WTC11 (cell line): ENCODE results near the gene TBC1D22A. TPM values are rescaled to one million over a fixed set of nuclear protein-coding genes. Genes with fewer than 3 reads are reported as not detected.

ENCODE experiments used
- ATAC-seq: fragments of 200-7000 bp; cut with Tn5 transposase; 2 replicates; pipeline ENCODE4 v1.10.0; 2021; ENCODE audit warnings: mild to moderate bottlenecking, moderate library complexity
- CTCF ChIA-PET: fragments of 300-600 bp; sonication (Branson Sonifier 250); formaldehyde crosslinking; loops from one replicate; lab custom pipeline; 2021; ENCODE audit warnings: antibody characterized with exemption; lab: Charles Lee
- POLR2A ChIA-PET: fragments of 350-600 bp; sonication (Branson Sonifier 250); formaldehyde crosslinking; loops from one replicate; lab custom pipeline; 2021; ENCODE audit warnings: antibody characterized with exemption; lab: Charles Lee
- DNase-seq: peaks from one replicate; pipeline ENCODE4 v3.0.0; 2021; ENCODE audit warnings: low spot score
- H3K27ac Mint-ChIP-seq: 2 replicates; pipeline ENCODE4 v1.8.0; 2021; ENCODE audit warnings: mixed read lengths
- H3K27me3 Mint-ChIP-seq: 2 replicates; pipeline ENCODE4 v1.8.0; 2021; ENCODE audit warnings: low read depth, mild to moderate bottlenecking, moderate library complexity, mixed read lengths
- H3K36me3 Mint-ChIP-seq: 2 replicates; pipeline ENCODE4 v1.8.0; 2021; ENCODE audit warnings: mixed read lengths
- H3K4me1 Mint-ChIP-seq: 2 replicates; pipeline ENCODE4 v1.8.0; 2022; ENCODE audit warnings: mixed read lengths
- H3K4me3 Mint-ChIP-seq: 2 replicates; pipeline ENCODE4 v1.8.0; 2021; ENCODE audit warnings: mild to moderate bottlenecking, moderate library complexity, mixed read lengths
- H3K9me3 Mint-ChIP-seq: 2 replicates; pipeline ENCODE4 v1.8.0; 2021; ENCODE audit warnings: mixed read lengths
- ATF2 ChIP-seq: sonication (generic); formaldehyde crosslinking; IDR thresholded peaks from 2 replicates; pipeline ENCODE4 v1.8.1; 2022; ENCODE audit warnings: low read depth, missing genetic modification reagents, borderline replicate concordance
- E2F1 ChIP-seq: sonication (generic); formaldehyde crosslinking; IDR thresholded peaks from 2 replicates; pipeline ENCODE4 v1.8.0; 2022; ENCODE audit warnings: mild to moderate bottlenecking, missing genetic modification reagents
- E2F4 ChIP-seq: sonication (generic); formaldehyde crosslinking; IDR thresholded peaks from 2 replicates; pipeline ENCODE4 v1.8.1; 2022; ENCODE audit warnings: low read depth, mild to moderate bottlenecking, moderate library complexity, missing genetic modification reagents, borderline replicate concordance
- FOXK1 ChIP-seq: sonication (generic); formaldehyde crosslinking; IDR thresholded peaks from 2 replicates; pipeline ENCODE4 v1.8.0; 2022; ENCODE audit warnings: mild to moderate bottlenecking, moderate library complexity, missing genetic modification reagents
- FOXP1 ChIP-seq: sonication (generic); formaldehyde crosslinking; IDR thresholded peaks from 2 replicates; pipeline ENCODE4 v1.8.0; 2022; ENCODE audit warnings: missing genetic modification reagents, mild to moderate bottlenecking, moderate library complexity, borderline replicate concordance
- MAX ChIP-seq: sonication (generic); formaldehyde crosslinking; IDR thresholded peaks from 2 replicates; pipeline ENCODE4 v1.8.0; 2022; ENCODE audit warnings: mild to moderate bottlenecking, missing genetic modification reagents
- NFYB ChIP-seq: sonication (generic); formaldehyde crosslinking; conservative IDR thresholded peaks from 2 replicates; pipeline ENCODE4 v1.8.0; 2022; ENCODE audit warnings: low read depth, missing genetic modification reagents
- NR1H2 ChIP-seq: sonication (generic); formaldehyde crosslinking; IDR thresholded peaks from 2 replicates; pipeline ENCODE4 v1.9.0; 2021; ENCODE audit warnings: mild to moderate bottlenecking, moderate library complexity, missing genetic modification reagents
- NR2C2 ChIP-seq: sonication (generic); formaldehyde crosslinking; IDR thresholded peaks from 2 replicates; pipeline ENCODE4 v1.8.0; 2022; ENCODE audit warnings: mild to moderate bottlenecking, missing genetic modification reagents
- SMAD3 ChIP-seq: sonication (generic); formaldehyde crosslinking; IDR thresholded peaks from 2 replicates; pipeline ENCODE4 v1.8.0; 2022; ENCODE audit warnings: missing genetic modification reagents, mild to moderate bottlenecking, borderline replicate concordance
- SMAD4 ChIP-seq: sonication (generic); formaldehyde crosslinking; IDR thresholded peaks from 2 replicates; pipeline ENCODE4 v1.8.0; 2022; ENCODE audit warnings: mild to moderate bottlenecking, missing genetic modification reagents
- SP1 ChIP-seq: sonication (generic); formaldehyde crosslinking; conservative IDR thresholded peaks from 2 replicates; pipeline ENCODE4 v1.8.1; 2022; ENCODE audit warnings: missing genetic modification reagents
- STAT6 ChIP-seq: sonication (generic); formaldehyde crosslinking; conservative IDR thresholded peaks from 2 replicates; pipeline ENCODE4 v1.8.1; 2023; ENCODE audit warnings: mild to moderate bottlenecking, low read depth, missing genetic modification reagents, moderate library complexity
- TP53 ChIP-seq: sonication (generic); formaldehyde crosslinking; IDR thresholded peaks from 2 replicates; pipeline ENCODE4 v1.8.1; 2023; ENCODE audit warnings: mild to moderate bottlenecking, missing genetic modification reagents
- USF1 ChIP-seq: sonication (generic); formaldehyde crosslinking; IDR thresholded peaks from 2 replicates; pipeline ENCODE4 v1.8.0; 2022; ENCODE audit warnings: mild to moderate bottlenecking, missing genetic modification reagents
- USF2 ChIP-seq: sonication (generic); formaldehyde crosslinking; IDR thresholded peaks from 2 replicates; pipeline ENCODE4 v1.8.1; 2023; ENCODE audit warnings: mild to moderate bottlenecking, missing genetic modification reagents, moderate library complexity
- ZBTB21 ChIP-seq: sonication (generic); formaldehyde crosslinking; IDR thresholded peaks from 2 replicates; pipeline ENCODE4 v1.8.1; 2023; ENCODE audit warnings: mild to moderate bottlenecking, missing genetic modification reagents, borderline replicate concordance
- ZMAT4 ChIP-seq: fragments of 250-450 bp; sonication (Bioruptor Pico); IDR thresholded peaks from 2 replicates; pipeline ENCODE4 v1.9.0; 2021; ENCODE audit warnings: mild to moderate bottlenecking
- ZNF396 ChIP-seq: fragments of 250-450 bp; sonication (Bioruptor Pico); IDR thresholded peaks from 2 replicates; pipeline ENCODE4 v1.8.0; 2021; ENCODE audit warnings: mild to moderate bottlenecking, moderate library complexity, borderline replicate concordance
- ZNF423 ChIP-seq: fragments of 250-450 bp; sonication (Bioruptor Pico); IDR thresholded peaks from 2 replicates; pipeline ENCODE4 v2.1.2; 2022; ENCODE audit warnings: mild to moderate bottlenecking, moderate library complexity
- total RNA-seq: library from RNA; stranded (reverse); gene quantifications from 3 replicates; pipeline ENCODE4 v1.2.3, GENCODE V29; 2021

TBC1D22A gene
- total RNA-seq, 1 experiment from 2014 or later, result 18.1 TPM

GRCh38 chr22:46841522-46841921 is 79.1 kb downstream of the TBC1D22A start:
- CTCF ChIA-PET, result interaction anchor here (1.8 kb wide), 1 partner anchor 15 kb away, joined by 9 read pairs; no protein-coding TSS in a partner anchor
- ATAC-seq (no peak), DNase-seq (no peak)
- peaks cover 9% of the 10 kb centered on the region; the same call in 1 of the 2 replicates for H3K4me1 Mint-ChIP-seq
- no peak overlapping the region for H3K27ac Mint-ChIP-seq
- TF ChIP-seq NR1H2 (CRISPR knock-in tag) (no peak), USF1 (no peak), E2F1 (no peak), NR2C2 (no peak), TP53 (CRISPR knock-in tag) (no peak), STAT6 (CRISPR knock-in tag) (no peak), SMAD4 (CRISPR knock-in tag) (no peak), ZBTB21 (CRISPR knock-in tag) (no peak), NFYB (CRISPR knock-in tag) (no peak), MAX (no peak), ATF2 (CRISPR knock-in tag) (no peak), ZNF423 (CRISPR knock-in tag) (no peak), SP1 (no peak), FOXK1 (CRISPR knock-in tag) (no peak), E2F4 (CRISPR knock-in tag) (no peak), ZMAT4 (CRISPR knock-in tag) (no peak), FOXP1 (CRISPR knock-in tag) (no peak), ZNF396 (no peak), SMAD3 (CRISPR knock-in tag) (no peak)
- peaks cover 5% of the 10 kb centered on the region for H3K36me3 Mint-ChIP-seq
- no peaks in the 10 kb centered on the region for H3K27me3 Mint-ChIP-seq
- H3K4me3 Mint-ChIP-seq, result no peak overlapping the region
- POLR2A ChIA-PET, result no interaction called here
- H3K9me3 Mint-ChIP-seq, result peaks cover 5% of the 10 kb centered on the region

- POLR2A ChIA-PET, result no interaction called here
- DNase-seq, result no peak
- ATAC-seq, result no peak
Measured at GRCh38 chr22:46842606-46843005, 80.2 kb downstream of the TBC1D22A start.

More at GRCh38 chr22:46842606-46843005, 80.2 kb downstream of the TBC1D22A start:
- H3K9me3 Mint-ChIP-seq, result no peaks in the 10 kb centered on the region
- peaks cover 9% of the 10 kb centered on the region; the same call in 1 of the 2 replicates for H3K4me1 Mint-ChIP-seq
- no peaks in the 10 kb centered on the region for H3K27me3 Mint-ChIP-seq
- peaks cover 6% of the 10 kb centered on the region for H3K36me3 Mint-ChIP-seq
- H3K4me3 Mint-ChIP-seq, result no peak overlapping the region
- H3K27ac Mint-ChIP-seq, result peak overlapping the region; percentile 14; the same call in 1 of the 2 replicates
- TF ChIP-seq USF2, result no peak
- TF ChIP-seq, all 79 proteins: peak for 0
- CTCF ChIA-PET, result interaction anchor here (1.0 to 1.8 kb wide), 2 partner anchors 10 to 16 kb away, joined by 3 to 9 read pairs; no protein-coding TSS in a partner anchor
